Measurements from ENCODE around the gene ING5. TPM values are rescaled to one million over a fixed set of nuclear protein-coding genes. Genes with fewer than 3 reads are reported as not detected.

ING5 gene
- total RNA-seq, 4 donors from 2014 or later: 6.8 to 50.0 (median 27.9) TPM

DNA sequence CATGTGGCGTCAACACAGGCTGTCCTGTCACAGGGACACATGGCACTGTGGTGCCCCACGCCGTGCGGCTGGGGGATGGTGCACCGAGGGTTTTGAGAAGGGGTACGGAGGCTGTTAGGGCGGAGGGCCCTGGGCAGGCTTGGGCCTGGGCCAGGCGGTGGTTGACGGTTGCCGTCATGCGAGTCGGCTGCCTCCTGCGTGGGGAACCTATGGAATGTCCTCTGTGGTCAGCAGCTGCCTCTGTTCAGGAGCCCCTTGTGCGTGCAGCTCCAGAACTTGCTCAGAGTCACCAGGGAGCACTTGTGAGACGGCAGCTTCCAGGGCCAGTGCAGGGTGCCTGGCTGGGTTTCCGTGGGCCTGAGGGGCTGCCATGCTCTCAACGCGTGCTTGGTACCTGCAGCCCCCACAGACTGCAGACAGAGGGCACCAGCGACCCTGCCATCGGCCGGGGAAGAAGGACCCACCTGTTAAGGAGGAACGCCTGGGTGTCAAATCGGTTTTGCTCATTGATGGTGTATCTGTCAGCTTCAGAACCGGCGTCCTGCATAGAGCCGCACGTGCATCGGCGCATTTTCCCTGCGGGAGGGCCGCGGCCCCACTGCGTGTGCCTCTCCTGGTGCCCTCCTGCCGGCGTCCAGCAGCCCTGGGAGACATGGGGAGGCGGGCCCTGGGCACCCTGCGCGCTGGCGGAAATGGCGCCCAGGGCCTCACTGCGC is 22.6 kb downstream of the ING5 start:
- intact Hi-C loops (cut with DNase I; ENCODE audit: low total_unique reads): no loop called here
- Histone ChIP-seq H3K4me1 (no peaks in the 10 kb centered on the region), H3K4me3 (no peak overlapping the region), H3K27me3 (no peaks in the 10 kb centered on the region), H3K36me3 (no peaks in the 10 kb centered on the region), H3K9me3 (no peaks in the 10 kb centered on the region), H3K27ac (no peak overlapping the region)
- no peak for TF ChIP-seq POLR2A (IDR thresholded peaks at IDR 0.05)
- TF ChIP-seq, protein P1, sequence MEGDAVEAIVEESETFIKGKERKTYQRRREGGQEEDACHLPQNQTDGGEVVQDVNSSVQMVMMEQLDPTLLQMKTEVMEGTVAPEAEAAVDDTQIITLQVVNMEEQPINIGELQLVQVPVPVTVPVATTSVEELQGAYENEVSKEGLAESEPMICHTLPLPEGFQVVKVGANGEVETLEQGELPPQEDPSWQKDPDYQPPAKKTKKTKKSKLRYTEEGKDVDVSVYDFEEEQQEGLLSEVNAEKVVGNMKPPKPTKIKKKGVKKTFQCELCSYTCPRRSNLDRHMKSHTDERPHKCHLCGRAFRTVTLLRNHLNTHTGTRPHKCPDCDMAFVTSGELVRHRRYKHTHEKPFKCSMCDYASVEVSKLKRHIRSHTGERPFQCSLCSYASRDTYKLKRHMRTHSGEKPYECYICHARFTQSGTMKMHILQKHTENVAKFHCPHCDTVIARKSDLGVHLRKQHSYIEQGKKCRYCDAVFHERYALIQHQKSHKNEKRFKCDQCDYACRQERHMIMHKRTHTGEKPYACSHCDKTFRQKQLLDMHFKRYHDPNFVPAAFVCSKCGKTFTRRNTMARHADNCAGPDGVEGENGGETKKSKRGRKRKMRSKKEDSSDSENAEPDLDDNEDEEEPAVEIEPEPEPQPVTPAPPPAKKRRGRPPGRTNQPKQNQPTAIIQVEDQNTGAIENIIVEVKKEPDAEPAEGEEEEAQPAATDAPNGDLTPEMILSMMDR (IDR thresholded peaks at IDR 0.05): peak in 1 of 4 experiments; percentile 17
- no peak for DNase-seq

DNA sequence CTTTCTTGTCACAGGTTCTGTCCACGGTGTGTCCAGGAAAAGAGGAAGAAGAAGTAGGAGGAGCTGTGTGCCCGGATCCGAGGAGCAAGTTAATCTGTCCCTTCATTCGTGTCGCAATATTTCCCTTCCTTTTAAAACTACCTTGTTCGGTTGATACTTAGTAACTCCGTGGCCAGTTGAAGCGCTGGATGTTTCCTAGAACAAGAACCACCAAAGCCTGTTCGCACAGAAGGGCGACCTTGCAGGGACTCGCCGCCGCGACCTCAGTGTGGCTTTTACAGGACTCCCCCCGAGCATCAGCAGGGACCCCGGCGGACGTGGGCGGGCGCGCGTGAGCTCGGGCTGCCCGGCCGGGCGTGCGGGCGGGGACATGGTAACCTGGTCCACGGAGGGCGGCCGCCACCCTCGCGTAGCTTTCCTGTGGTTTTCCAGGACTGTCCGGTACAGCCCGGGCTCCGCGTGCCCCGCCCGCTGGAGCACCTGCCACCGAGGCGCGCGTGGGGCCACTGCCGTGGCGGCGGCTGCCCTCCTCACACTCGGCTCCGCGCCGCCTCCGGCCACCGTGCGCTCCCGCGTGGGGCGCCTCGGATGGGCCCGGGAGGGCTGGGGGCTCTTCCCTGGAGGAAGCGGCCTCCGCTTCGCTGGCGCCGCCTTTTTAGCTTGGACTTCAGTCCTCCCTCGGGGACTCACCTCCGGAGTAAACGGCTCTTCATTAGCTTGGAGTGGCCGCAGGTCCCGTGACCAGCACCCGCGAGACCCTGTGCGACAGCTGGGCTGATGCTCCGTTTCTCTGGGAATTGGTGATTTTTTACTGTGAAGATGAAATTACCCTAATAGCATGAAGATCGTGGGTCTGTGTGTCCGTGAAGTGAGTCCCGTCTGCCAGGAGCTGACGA is 23.4 kb downstream of the ING5 start:
- no peaks in the 10 kb centered on the region for H3K27me3 ChIP-seq
- no peak for DNase-seq
- TF ChIP-seq POLR2A (IDR thresholded peaks at IDR 0.05): no peak
- TF ChIP-seq, protein P1 (IDR thresholded peaks at IDR 0.05): no peak
- no peaks in the 10 kb centered on the region for H3K4me1 ChIP-seq
- H3K9me3 ChIP-seq: no peaks in the 10 kb centered on the region
- H3K27ac ChIP-seq: no peak overlapping the region
- no peaks in the 10 kb centered on the region for H3K36me3 ChIP-seq
- H3K4me3 ChIP-seq: no peak overlapping the region
- intact Hi-C loops (cut with DNase I; ENCODE audit: low total_unique reads): no loop called here

DNA sequence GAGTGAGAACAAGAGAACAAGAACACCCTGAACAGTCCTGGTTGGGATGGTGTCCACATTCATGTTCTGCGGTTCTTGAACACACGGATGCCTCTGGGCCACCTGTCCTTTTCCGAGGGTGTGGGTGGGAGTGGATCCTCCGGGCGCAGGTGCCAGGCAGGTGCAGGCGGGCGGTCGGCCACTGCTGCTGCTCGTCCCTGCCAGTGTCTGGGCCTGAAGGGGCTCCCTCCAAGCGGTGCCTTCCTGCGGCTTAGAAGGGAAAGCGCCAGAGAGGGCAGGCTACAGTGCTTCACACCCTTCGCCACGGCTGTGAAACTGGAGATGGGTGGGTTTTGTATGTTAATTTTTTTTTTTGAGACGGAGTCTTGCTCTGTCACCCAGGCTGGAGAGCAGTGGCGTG is 24.6 kb downstream of the ING5 start:
- DNase-seq: no peak
- Histone ChIP-seq H3K27ac (no peak overlapping the region), H3K4me3 (no peak overlapping the region), H3K4me1 (no peaks in the 10 kb centered on the region), H3K9me3 (no peaks in the 10 kb centered on the region), H3K36me3 (no peaks in the 10 kb centered on the region), H3K27me3 (no peaks in the 10 kb centered on the region)
- TF ChIP-seq POLR2A (IDR thresholded peaks at IDR 0.05): no peak
- TF ChIP-seq, protein P1 (IDR thresholded peaks at IDR 0.05): no peak
- intact Hi-C loops (cut with DNase I; ENCODE audit: low total_unique reads): no loop called here

DNA sequence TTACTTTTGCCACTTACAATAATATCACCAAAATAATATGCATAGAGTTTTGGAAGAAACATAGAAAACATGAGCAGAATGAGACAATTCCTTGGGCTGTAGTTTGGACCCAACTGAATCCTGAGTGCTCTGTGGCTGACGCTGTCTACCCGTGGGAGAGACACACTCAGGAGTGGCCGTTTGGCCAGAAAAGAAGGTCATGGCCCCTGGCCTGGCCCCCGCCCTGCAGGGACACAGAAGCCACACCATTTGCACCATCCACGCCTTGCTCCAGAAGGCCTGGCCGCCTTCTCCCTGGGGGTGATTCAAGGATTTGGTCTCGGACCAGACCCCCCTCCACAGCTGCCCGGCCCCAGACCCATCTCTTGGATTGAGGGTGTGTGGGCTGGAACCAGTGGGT is 26.2 kb downstream of the ING5 start:
- H3K27ac ChIP-seq: peak overlapping the region; percentile 26 to 46
- TF ChIP-seq POLR2A (IDR thresholded peaks at IDR 0.05): no peak
- TF ChIP-seq, protein P1 (IDR thresholded peaks at IDR 0.05): no peak
- intact Hi-C loops (cut with DNase I; ENCODE audit: low total_unique reads): no loop called here

GRCh38 chr2:241728627-241729026 is 26.8 kb downstream of the ING5 start:
- TF ChIP-seq POLR2A (IDR thresholded peaks at IDR 0.05): no peak
- TF ChIP-seq, protein P1 (IDR thresholded peaks at IDR 0.05): no peak
- intact Hi-C loops (cut with DNase I; ENCODE audit: low total_unique reads): no loop called here

More for the DNA sequence above, 26.2 kb downstream of the ING5 start:
- Histone ChIP-seq H3K36me3 (no peaks in the 10 kb centered on the region), H3K27me3 (no peaks in the 10 kb centered on the region), H3K9me3 (no peaks in the 10 kb centered on the region), H3K4me3 (no peak overlapping the region), H3K4me1 (no peaks in the 10 kb centered on the region)
- DNase-seq: no peak

More at GRCh38 chr2:241728627-241729026, 26.8 kb downstream of the ING5 start:
- no peak overlapping the region for H3K4me3 ChIP-seq
- peak overlapping the region; percentile 26 to 46 for H3K27ac ChIP-seq
- H3K36me3 ChIP-seq: no peaks in the 10 kb centered on the region
- no peaks in the 10 kb centered on the region for H3K9me3 ChIP-seq
- no peaks in the 10 kb centered on the region for H3K27me3 ChIP-seq
- DNase-seq: peak in 1 of 2 donors; percentile 59
- H3K4me1 ChIP-seq: no peaks in the 10 kb centered on the region

Data from uterus (tissue), 4 donors.